GM18861 (cell line): Measurements from ENCODE around the gene RBM43.

ENCODE experiments used
- ATAC-seq: cut with Tn5 transposase; IDR thresholded peaks from one replicate; pipeline ENCODE4 v1.9.1; 2021; ENCODE audit not compliant: unreplicated experiment

RBM43 gene

GRCh38 chr2:151230627-151231140 is 31.0 kb downstream of the RBM43 start:
- ATAC-seq, result no peak

GRCh38 chr2:151228847-151229512 is 32.7 kb downstream of the RBM43 start:
- no peak for ATAC-seq

- no peak for ATAC-seq
These were observed 44.3 kb downstream of the RBM43 start for GRCh38 chr2:151217343-151217742.

- ATAC-seq, result no peak
These were observed 54.6 kb downstream of the RBM43 start for GRCh38 chr2:151207100-151207499.

GRCh38 chr2:151206446-151206968 is 55.2 kb downstream of the RBM43 start:
- ATAC-seq, result no peak

GRCh38 chr2:151205571-151205970 is 56.1 kb downstream of the RBM43 start:
- ATAC-seq, result no peak

- ATAC-seq, result no peak
These were observed 56.9 kb downstream of the RBM43 start for GRCh38 chr2:151204756-151205155.

GRCh38 chr2:151200844-151201243 is 60.8 kb downstream of the RBM43 start:
- no peak for ATAC-seq

GRCh38 chr2:151200277-151200676 is 61.4 kb downstream of the RBM43 start:
- no peak for ATAC-seq

GRCh38 chr2:151198645-151199044 is 63.0 kb downstream of the RBM43 start:
- ATAC-seq, result no peak
